ENCODE measurements around the gene MYO5A.
A peak's percentile ranks its signal among the peaks of the same experiment; 100 is the strongest.
"Not testable (repeated sequence)": the region's sequence is repeated elsewhere in the genome, so short reads cannot be mapped to it uniquely, and the experiment has no call there.

Gene MYO5A

GRCh38 chr15:52309154-52309548 lies 219.5 kb downstream of the MYO5A start:
- DNase-seq = no peak

- no peak for DNase-seq
These were observed 220.1 kb downstream of the MYO5A start for GRCh38 chr15:52308446-52309153.

- DNase-seq = no peak
These were observed 220.8 kb downstream of the MYO5A start for GRCh38 chr15:52307847-52308246.

GRCh38 chr15:52306270-52306669 lies 222.4 kb downstream of the MYO5A start:
- no peak for DNase-seq

DNA sequence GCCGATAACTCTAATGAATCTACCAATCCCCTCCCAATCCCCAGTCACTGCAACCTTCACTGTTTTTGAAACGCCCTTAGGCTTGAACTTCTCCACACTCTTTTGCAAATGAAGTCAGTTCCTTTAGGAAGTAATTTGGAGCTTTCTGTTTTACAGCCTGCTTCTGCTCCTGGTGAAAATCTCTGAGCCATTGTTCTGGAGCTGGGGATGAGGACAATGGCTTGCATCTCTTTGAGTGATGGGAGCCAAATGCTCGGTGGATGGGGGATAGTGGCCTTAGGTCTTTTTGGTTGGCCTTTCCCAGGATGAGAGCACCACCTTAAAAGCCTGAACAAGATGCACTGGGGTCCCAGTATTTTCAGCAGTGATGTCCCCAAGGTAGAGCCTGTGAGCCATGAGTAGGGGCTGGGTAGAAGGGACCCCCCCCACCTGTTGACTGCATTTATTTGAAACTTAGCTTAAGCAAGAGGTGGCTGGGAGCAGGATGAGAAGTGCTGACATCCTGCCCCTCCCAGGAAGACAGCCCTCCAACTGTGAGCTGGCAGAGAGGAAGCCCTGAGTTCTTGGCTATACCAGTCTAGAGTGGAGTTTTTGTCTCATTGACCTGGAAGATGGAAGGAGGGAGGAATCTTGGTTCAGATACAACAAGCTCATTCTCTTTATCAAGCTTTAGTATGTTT lies 225.4 kb downstream of the MYO5A start:
- DNase-seq = no peak

DNA sequence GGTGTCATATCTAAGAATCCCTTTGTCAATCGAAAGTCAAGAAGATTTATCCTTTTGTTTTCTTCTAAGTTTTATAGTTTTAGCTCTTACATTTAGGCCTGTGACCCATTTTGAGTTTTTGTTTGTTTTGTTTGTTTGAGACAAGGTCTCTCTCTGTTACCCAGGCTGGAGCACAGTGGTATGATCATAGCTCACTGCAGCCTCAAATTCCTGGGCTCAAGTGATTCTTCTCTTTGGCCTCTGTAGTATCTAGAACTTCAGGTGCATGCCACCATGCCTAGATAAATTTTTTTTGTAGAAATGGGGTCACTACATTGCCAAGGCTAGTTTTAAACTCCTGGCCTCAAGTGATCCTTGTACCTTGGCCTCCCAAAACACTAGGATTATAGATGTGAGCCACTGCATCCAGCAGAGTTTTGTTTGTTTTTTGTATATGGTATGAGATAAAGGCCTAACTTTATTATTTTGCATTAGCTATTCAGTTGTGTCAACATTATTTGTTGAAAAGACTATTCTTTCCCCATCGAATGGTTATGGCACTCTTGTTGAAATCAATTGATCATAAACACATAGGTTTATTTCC lies 227.3 kb downstream of the MYO5A start:
- no peak for DNase-seq

- peak; percentile 72 for DNase-seq
These were observed 233.2 kb downstream of the MYO5A start, which contains the start of gene MYO5C for GRCh38 chr15:52295421-52296001. Gene MYO5C, minus strand, starts transcription at chr15:52295804. Its CDS starts 168 bp downstream, at chr15:52295636.

DNA sequence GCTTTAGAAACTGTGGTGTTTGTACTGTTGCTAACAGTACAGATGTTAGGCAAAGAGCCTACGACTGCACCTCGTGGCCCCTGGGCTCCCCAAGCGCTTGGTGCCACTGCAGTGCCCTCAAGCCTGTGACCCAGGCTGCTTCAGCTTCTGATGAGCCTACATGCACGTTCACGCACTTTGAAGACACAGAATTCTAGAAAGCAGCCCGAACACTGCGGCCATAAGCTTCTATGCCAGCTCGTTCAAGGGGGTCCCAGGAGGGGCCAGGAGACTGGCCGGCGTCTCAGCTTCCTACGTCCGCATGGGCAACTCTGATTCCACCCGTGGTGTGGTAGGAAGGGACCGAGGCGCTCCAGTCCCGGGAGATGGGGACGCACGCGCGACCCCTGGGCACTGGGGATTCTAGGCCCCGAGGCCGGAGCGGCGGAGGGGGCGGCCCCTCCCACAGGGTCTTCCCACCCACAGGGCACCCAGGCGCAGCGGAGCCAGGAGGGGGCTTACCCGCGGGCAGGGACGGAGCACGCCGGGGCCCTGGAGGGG lies 233.7 kb downstream of the MYO5A start:
- DNase-seq = no peak

GRCh38 chr15:52292780-52293392 lies 235.8 kb downstream of the MYO5A start:
- DNase-seq = no peak

DNA sequence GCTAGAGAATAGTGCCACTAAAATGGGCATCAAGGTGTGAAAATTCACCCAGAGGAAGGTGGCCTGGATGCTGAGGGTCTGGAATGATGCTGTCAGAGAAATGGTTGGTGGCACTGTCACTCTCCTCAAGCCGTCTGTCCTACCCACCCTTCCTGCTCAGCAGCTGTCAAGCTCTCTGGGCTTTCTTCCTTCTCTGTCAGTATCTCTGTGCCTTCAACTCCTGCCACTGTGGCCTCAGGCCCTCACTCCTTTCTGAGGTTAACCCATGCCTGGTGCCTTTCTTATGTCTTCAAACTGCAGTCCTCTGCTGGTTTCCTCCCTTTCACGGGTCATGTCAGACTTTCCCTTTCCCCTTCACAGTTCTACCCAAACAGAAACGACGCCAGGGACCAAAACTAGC lies 237.5 kb downstream of the MYO5A start:
- DNase-seq = no peak

DNA sequence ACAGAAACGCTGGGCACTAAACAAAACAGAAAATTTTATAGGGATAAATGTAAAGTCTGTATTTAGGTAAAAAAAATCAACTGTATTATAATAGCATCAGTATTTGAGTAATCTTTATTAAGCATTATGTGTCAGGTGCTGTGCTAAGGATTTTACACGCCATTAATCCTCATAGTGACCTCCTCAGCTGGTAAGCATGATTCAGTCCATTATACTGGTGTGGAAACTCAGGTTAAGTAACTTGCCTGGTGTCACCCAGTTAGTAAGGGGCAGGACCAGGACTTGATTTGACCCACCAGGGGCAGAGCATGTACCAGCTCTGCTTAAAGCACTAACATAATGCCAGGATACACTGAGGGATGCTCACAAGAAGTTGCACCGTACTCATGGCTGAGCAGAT lies 237.9 kb downstream of the MYO5A start:
- no peak for DNase-seq

DNA sequence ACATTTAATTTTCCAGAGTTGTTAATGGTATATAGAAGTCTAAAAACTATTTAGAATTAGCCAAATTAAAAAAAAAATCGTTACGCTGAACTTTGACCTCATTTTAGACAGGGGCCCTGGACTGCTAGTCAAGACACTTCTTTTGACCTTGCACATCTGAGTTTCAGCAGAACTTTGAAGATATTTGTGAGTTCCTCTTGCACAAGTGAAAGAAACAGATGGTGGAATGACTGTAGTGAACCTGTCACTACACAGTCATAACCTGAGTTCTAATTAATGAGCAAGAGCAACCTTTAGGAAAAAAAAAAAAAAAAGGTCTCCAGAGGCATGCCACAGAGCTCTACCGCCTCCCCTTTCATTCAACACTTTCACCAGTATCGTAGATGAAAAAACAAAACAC lies 238.4 kb downstream of the MYO5A start:
- DNase-seq = no peak

DNA sequence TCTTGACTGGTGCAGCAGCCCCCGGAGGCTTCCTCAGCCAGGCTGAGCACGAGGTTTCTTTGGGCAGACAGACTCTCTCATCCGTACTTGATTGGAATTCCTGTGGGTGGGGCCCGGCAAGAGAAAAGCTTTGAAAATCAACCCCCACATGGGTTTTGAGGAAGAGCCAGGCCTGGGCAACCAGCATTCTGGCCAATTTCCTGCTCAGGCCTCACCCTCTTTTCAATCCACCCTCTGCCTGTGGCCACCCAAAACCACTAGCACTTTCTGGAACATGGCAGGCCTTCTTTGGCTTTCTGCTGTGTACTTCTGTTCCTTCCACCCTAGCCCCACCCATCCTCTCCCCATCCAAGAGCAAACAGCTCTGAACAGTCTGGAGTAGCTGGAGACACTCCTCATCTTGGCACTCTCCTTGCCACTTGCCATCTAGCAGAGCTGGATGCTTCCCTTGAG lies 239.0 kb downstream of the MYO5A start:
- no peak for DNase-seq

GRCh38 chr15:52288986-52289385 lies 239.7 kb downstream of the MYO5A start:
- no peak for DNase-seq

- no peak for DNase-seq
These were observed 240.4 kb downstream of the MYO5A start for GRCh38 chr15:52288051-52288942.

- no peak for DNase-seq
These were observed 241.6 kb downstream of the MYO5A start for GRCh38 chr15:52287114-52287513.

- not testable (repeated sequence) for DNase-seq
These were observed 242.7 kb downstream of the MYO5A start for GRCh38 chr15:52285941-52286340.

GRCh38 chr15:52284164-52284563 lies 244.5 kb downstream of the MYO5A start:
- no peak for DNase-seq

- no peak for DNase-seq
These were observed 245.4 kb downstream of the MYO5A start for GRCh38 chr15:52283281-52283680.

DNA sequence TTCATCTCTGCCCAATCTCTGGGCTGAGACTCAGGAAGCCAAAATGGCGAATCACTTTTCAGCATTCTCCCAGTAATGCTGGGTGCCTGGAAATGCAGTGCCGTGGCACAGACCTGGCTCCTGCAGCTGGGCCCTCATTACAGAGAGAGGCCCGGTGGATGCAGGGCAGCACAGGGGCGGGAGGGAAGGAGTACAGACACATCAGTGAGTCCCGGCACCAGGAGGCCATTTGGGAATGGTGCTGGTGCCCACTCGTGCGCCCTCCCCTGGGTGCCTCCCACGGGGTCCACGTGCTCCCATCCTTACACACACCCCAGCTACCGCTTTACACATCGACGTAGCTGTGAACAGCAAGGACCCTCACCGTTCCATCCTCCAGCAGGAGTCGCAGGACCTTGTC lies 246.3 kb downstream of the MYO5A start:
- DNase-seq = no peak

- DNase-seq = no peak
These were observed 247.3 kb downstream of the MYO5A start for GRCh38 chr15:52281085-52282035.
